HG03159 (cell line): ENCODE data around the gene IMPA2.
A peak's percentile ranks its signal among the peaks of the same experiment; 100 is the strongest.

Experiments used
- ATAC-seq: cut with Tn5 transposase; IDR thresholded peaks from one replicate; pipeline ENCODE4 v1.9.1; 2021; ENCODE audit warnings: mild to moderate bottlenecking, moderate library complexity; ENCODE audit not compliant: unreplicated experiment

Gene IMPA2

DNA sequence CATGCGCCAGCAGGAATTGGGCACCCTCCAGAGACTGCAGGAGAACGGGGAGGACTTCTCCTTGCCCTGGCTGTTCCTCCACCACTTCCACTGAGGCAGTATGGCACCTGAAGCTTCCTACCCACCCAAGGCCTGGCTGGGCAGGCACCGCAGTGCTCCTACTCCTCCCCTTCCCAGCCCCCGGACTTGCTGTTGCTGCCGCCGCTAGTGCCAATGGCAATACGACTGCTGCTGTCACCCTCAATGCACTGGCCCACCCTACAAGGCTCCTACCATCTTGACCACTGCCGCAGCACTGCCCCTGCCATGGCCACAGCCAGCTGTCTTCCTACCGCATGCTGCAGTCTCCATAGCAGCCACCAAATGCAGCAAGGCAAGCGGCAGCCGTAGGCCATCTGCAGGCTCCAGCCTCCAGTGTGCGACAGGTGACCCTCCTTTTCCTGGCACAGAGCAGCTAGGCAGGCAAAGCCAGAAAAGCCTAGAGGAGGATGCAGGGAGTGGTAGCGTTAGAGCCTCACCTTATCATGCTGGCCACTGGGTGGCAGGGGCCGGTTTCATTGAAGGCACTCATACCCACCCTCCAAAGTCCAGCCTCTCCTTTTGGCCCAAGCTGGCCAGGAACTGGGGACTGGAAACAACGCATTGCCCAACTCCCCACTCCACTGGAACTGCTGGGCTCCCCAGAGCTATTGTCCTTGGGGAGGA is 64.9 kb downstream of the IMPA2 start:
- ATAC-seq: no peak

DNA sequence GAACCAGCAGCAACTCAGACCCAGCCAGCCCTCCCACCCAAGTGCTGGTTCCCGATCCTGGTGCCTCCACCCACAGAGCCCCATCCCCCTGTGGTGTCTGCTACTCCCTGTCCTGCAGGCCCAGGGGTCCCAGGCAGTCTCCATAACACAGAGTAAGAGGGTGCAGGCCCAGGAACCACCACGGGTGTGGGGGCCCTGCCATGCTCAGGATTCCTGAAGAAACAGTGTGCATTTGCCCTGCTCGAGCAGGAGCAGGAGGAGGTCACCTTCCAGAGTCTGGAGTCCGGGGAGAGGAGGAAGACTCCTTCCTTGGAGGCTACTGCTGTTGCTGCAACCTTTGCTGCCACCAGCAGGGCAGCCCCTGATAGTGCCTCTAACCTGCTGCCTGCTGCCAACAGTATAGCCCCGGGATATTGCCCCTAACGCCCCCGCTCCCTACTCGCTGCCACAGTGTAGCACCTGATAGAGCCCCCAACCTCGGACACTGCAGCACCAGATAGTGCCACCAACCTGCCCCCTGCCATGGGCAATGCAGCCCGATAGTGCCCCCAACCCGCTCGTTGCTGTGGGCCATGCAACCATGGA is 65.5 kb downstream of the IMPA2 start:
- no peak for ATAC-seq

DNA sequence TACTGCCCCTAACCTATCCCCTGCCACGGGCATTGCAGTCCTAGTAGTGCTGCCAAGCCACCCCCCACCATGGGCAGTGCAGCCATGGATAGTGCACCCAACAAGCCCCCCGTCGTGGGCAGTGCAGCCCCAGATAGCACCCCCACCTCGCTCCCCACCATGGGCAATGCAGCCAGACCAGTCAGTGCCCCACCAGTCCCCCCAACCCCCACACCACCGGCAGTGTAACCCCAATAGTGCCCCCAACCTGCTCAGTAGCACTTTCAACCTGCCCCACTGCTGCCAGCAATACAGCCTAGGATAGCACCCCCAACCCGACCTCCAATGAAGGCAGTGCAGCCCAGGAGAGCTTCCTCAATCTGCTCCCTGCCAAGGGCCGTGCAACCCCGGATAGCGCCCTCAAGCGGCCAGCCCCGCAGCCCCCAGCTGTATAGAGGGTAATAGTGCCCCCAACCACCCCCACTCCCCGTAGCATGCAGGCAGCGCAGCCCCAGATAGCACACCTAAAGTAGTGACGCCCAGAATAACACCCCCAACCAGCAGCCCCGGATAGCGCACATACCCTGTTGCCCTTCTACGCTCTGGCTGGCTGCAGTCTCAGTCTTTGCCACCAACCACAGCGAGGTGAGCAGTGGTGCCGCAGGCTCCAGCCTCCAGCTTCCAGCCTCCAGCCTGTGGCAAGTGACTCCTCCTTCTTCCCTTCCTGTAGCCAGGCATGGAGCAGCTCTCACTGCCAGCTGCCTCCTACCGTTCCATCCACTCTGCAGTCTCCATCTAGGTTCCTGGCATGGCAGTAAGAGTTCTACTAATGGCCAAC is 66.9 kb downstream of the IMPA2 start:
- ATAC-seq: no peak

DNA sequence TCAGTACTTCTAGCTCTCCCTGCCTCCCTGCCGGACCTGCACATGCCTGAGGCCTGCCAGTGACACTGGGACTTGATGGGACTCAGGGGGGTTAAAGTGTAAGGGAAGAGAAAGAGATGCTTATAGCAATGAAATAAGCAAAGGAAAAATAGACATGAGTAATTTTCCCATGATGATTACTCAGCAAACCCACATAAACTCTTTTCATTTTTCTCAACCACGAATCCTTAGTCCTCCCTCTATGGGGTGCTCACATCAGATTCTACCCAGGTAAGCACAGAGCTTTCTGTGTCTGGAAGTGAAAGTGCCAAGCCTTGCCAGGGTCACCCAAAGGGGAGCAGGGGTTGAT is 67.5 kb downstream of the IMPA2 start:
- no peak for ATAC-seq

- ATAC-seq: peak; percentile 91
Observed at GRCh38 chr18:12049978-12050811, 68.9 kb downstream of the IMPA2 start.

- ATAC-seq: no peak
Observed at GRCh38 chr18:12052866-12053265, 71.6 kb downstream of the IMPA2 start.

GRCh38 chr18:12053289-12053688 is 72.0 kb downstream of the IMPA2 start:
- peak; percentile 51 for ATAC-seq

DNA sequence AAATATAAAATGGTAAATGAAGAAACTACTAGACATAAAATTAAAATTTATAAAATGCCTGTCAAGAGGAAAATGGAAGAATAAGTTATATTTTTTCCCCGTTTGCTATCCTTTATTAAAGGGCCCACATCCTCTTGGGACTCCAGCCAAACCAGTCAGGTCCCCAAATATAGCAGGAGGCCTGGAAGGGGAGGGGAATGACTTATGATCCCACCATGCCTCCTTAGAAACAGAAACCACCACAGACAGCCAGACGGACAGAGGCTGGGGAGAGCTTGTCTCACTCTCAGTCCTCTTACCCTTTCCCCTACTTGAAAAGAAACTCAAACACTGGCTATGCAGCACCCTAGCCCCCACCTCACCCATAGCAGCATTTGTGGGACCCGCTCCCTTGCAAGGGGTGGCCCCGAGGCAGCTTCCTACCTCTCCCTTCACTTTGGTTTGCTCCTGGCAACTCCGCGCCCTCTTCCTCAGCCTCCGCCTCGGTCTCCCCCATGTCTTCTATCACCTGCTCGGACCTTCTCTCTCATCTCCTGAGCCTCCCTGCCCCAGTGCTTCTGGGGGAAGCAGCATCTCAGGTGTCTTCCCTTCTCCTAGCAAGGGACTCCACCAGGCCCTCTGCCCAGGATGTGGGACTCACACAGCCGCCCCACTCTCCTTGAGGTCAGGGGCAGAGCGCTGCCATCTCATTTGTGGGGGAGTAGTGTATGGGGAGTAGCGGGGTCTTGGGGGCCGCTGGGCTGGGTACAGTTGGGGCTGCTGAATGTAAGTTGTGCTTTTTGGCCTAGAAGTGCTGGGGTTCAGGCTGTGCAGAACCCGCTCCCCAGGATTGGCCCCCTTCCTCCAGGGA is 75.0 kb downstream of the IMPA2 start:
- ATAC-seq: no peak

- no peak for ATAC-seq
Observed at GRCh38 chr18:12056884-12057402, 75.6 kb downstream of the IMPA2 start.

- ATAC-seq: no peak
Observed at GRCh38 chr18:12057419-12058039, 76.2 kb downstream of the IMPA2 start.

GRCh38 chr18:12059334-12060181 is 78.3 kb downstream of the IMPA2 start:
- no peak for ATAC-seq

- ATAC-seq: no peak
Observed at GRCh38 chr18:12060182-12060870, 79.0 kb downstream of the IMPA2 start.

- ATAC-seq: no peak
Observed at GRCh38 chr18:12061685-12062084, 80.4 kb downstream of the IMPA2 start.

GRCh38 chr18:12062974-12063373 is 81.7 kb downstream of the IMPA2 start:
- no peak for ATAC-seq

GRCh38 chr18:12064086-12064763 is 82.9 kb downstream of the IMPA2 start:
- no peak for ATAC-seq

DNA sequence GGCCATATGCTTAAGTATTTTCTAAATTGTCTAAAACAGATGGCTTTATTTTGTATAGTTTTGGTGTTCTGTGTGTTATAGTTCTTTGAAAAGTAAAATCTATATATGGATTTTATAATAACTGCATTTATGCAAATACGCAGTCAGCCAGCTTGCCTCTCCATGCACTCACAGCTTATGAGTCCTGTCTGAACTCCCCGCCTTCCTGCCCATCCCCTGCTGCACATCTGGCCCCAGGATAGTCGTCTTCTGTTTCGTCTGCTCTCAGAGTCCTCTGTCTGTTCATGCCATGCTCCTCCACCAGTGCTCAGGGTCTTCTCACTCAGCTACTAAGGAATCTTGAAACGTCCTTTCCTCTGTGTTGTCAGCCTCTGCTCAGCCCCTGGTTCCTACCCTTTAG is 84.1 kb downstream of the IMPA2 start:
- no peak for ATAC-seq

DNA sequence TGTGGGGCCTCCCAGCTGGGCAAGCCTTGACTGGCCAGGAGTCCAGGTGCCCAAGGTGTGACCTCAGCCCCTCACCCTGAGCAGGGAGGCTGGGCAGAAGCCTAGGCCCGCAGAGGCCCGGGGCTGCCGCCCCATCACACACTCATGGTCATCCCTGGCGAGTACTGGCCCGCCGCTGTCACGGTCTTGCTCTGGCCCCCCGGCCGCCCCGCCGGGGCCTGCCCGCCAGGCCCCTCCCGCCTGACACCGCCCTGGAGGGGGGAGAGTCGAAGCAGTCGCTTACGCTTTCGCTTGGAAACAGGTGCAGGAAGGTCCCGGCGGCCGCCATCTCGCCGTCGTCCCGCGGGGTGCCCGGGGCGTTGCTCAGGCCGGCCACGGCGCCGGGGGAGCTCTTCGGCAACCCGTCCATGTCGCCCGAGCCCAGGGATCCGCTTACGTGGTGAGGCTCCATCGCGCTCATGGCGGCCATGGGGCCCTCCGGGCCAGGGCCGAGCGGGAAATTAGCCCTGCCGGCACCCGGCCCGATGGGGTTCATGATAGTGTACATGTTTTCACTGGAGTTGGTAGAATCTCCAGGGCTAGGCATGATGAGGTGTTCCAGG is 85.7 kb downstream of the IMPA2 start:
- ATAC-seq: no peak
